GM12878 (cell line): ENCODE measurements around the gene NRXN3. TPM values are rescaled to one million over a fixed set of nuclear protein-coding genes. Genes with fewer than 3 reads are reported as not detected.

Source experiments
- ATAC-seq: fragments of 200-7000 bp; cut with Tn5 transposase; 3 replicates; pipeline ENCODE4 v1.9.1; 2020; ENCODE audit warnings: mild to moderate bottlenecking, moderate library complexity
- BruUV-seq: library from RNA; stranded (reverse); fragments of 400-500 nt; replicated peaks from 2 replicates; lab custom pipeline; 2021; lab: Mats Ljungman, UMichigan
- CTCF ChIA-PET: fragments of 300-600 bp; sonication (Branson Sonifier 250); formaldehyde crosslinking; extraction: SDS; loops from one replicate; lab custom pipeline; 2021; ENCODE audit warnings: inconsistent platforms; lab: Yijun Ruan, JAX
- POLR2A ChIA-PET: fragments of 350-600 bp; formaldehyde crosslinking; extraction: SDS; loops from one replicate; lab custom pipeline; 2021; ENCODE audit warnings: inconsistent platforms; lab: Charles Lee
- RAD21 ChIA-PET: fragments of 300-600 bp; sonication (Branson Sonifier 250); formaldehyde crosslinking; loops from one replicate; lab custom pipeline; 2023; ENCODE audit warnings: antibody characterized with exemption; ENCODE audit not compliant: unreplicated experiment; lab: Charles Lee
- SMC1A ChIA-PET: fragments of 300-600 bp; sonication (Branson Sonifier 250); formaldehyde crosslinking; loops from one replicate; lab custom pipeline; 2023; ENCODE audit not compliant: unreplicated experiment, uncharacterized antibody; lab: Charles Lee
- DNase-seq: peaks from one replicate; pipeline ENCODE4 v3.0.0-alpha.2; 2011; ENCODE audit warnings: low read depth, low spot score
- FAIRE-seq: peaks from 3 replicates; lab custom pipeline; 2011; peaks lifted over from hg19 to GRCh38; lab: Jason Lieb, UNC
- H2AFZ ChIP-seq: 2 replicates; pipeline ENCODE4 v1.6.0; 2011; ENCODE audit warnings: low read depth, low read length, control low read depth; ENCODE audit not compliant: control insufficient read depth
- H3K27ac ChIP-seq: 2 replicates; pipeline ENCODE4 v1.5.1; 2011; ENCODE audit warnings: control low read depth; ENCODE audit not compliant: control insufficient read depth, insufficient read depth
- H3K27me3 ChIP-seq, 2 experiments: replicated peaks in 1 of 2; 2 replicates each; pipeline versions ENCODE4 v1.6.0 to v1.6.1; 2011; ENCODE audit warnings: low read length in 1 of 2; ENCODE audit not compliant: control insufficient read depth in 2 of 2, insufficient read depth in 2 of 2
- H3K36me3 ChIP-seq, 2 experiments: 2 replicates each; pipeline ENCODE4 v1.5.1; 2011; ENCODE audit warnings: low read length in 1 of 2; ENCODE audit not compliant: control insufficient read depth in 2 of 2, insufficient read depth in 2 of 2
- H3K4me1 ChIP-seq: 2 replicates; pipeline ENCODE4 v1.6.1; 2011; ENCODE audit warnings: mild to moderate bottlenecking, low read length, moderate library complexity, mixed read lengths; ENCODE audit not compliant: control insufficient read depth, insufficient read depth
- H3K4me2 ChIP-seq: 2 replicates; pipeline ENCODE4 v1.6.0; 2011; ENCODE audit warnings: control low read depth; ENCODE audit not compliant: control insufficient read depth, insufficient read depth
- H3K4me3 ChIP-seq: fragments of 200-600 bp; sonication (generic); 2 replicates; pipeline ENCODE4 v1.5.1; 2016
- H3K79me2 ChIP-seq: 2 replicates; pipeline ENCODE4 v1.6.0; 2011; ENCODE audit warnings: low read length; ENCODE audit not compliant: control insufficient read depth, insufficient read depth
- H3K9ac ChIP-seq: 2 replicates; pipeline ENCODE4 v1.8.0; 2011; ENCODE audit warnings: low read length, control low read depth, mixed read lengths; ENCODE audit not compliant: control insufficient read depth, insufficient read depth
- H3K9me3 ChIP-seq: replicated peaks from 3 replicates; pipeline ENCODE4 v1.5.1; 2011; ENCODE audit warnings: mild to moderate bottlenecking, low read length; ENCODE audit not compliant: control insufficient read depth, insufficient read depth
- H4K20me1 ChIP-seq: 2 replicates; pipeline ENCODE4 v1.6.0; 2011; ENCODE audit not compliant: control insufficient read depth, insufficient read depth
- BACH1 ChIP-seq: fragments of 450-650 bp; IDR thresholded peaks from 2 replicates; pipeline ENCODE4 v1.6.1; 2017; ENCODE audit warnings: mild to moderate bottlenecking, borderline replicate concordance
- BMI1 ChIP-seq: fragments of 450-650 bp; IDR thresholded peaks from 2 replicates; pipeline ENCODE4 v1.6.1; 2016; ENCODE audit warnings: mild to moderate bottlenecking, moderate library complexity, borderline replicate concordance
- CHD1 ChIP-seq: IDR thresholded peaks from 2 replicates; pipeline ENCODE4 v1.6.1; 2012; ENCODE audit warnings: low read depth, low read length, improper control_type of control experiment
- MEF2A ChIP-seq: IDR thresholded peaks from 2 replicates; pipeline ENCODE4 v1.6.1; 2011; ENCODE audit warnings: low read depth, mild to moderate bottlenecking, low read length, moderate library complexity; ENCODE audit not compliant: insufficient read depth
- POLR2AphosphoS2 ChIP-seq: IDR thresholded peaks from 2 replicates; pipeline ENCODE4 v1.6.1; 2011; ENCODE audit warnings: low read depth, mild to moderate bottlenecking, low read length, improper control_type of control experiment, moderate library complexity
- SIN3A ChIP-seq: IDR thresholded peaks from 2 replicates; pipeline ENCODE4 v1.6.1; 2012; ENCODE audit warnings: low read depth, low read length, improper control_type of control experiment
- ZBTB33 ChIP-seq: fragments of 450-650 bp; IDR thresholded peaks from 2 replicates; pipeline ENCODE4 v1.6.1; 2017; ENCODE audit warnings: mild to moderate bottlenecking
- ZZZ3 ChIP-seq: IDR thresholded peaks from 2 replicates; pipeline ENCODE4 v1.6.1; 2011; ENCODE audit warnings: low read depth; ENCODE audit not compliant: control insufficient read depth, insufficient read length
- WGBS: methylation state at CpG from one replicate; pipeline ENCODE4 v1.1.6; 2016; ENCODE audit warnings: low lambda C conversion rate; ENCODE audit not compliant: insufficient replicate concordance, insufficient coverage; ENCODE audit errors: missing lambda C conversion rate; 5-methylcytosine and 5-hydroxymethylcytosine counted together
- in situ Hi-C: fragments of 300-500 bp; cut with MboI; formaldehyde crosslinking; loops from 9 replicates; pipeline ENCODE4 v1.14.3; 2018; ENCODE audit warnings: mixed read lengths
- intact Hi-C: fragments of 100-400 bp; cut with micrococcal nuclease; formaldehyde crosslinking; loops from one replicate; pipeline ENCODE4 v1.14.2; 2022; ENCODE audit not compliant: unreplicated experiment
- polyA plus RNA-seq, 11 experiments: library from polyadenylated mRNA; depleted of rRNA in 4 of 11; unstranded in 6 of 11; stranded (reverse) in 5 of 11; fragments of >200 nt; fragmentation: Nextera tagmentation in 4 of 11; fragmentation: Illumina TruSeq in 1 of 11; extraction: Ambion mirVana in 4 of 11; extraction: Trizol in 1 of 11; gene quantifications; 1 replicate in 1 of 11; 2 replicates in 10 of 11; pipeline versions ENCODE4 v1.2.1 to v1.2.3, GENCODE V29; 2011 to 2016; ENCODE audit warnings: inconsistent platforms in 2 of 11, missing spikeins in 2 of 11, low read depth in 1 of 11
- total RNA-seq, 4 experiments: library from RNA; depleted of rRNA in 3 of 4; stranded (reverse); fragments of >200 nt in 3 of 4; fragmentation: Illumina TruSeq in 1 of 4; extraction: Trizol in 1 of 4; gene quantifications; 2 replicates each; pipeline versions ENCODE4 v1.2.1 to v1.2.3, GENCODE V29; 2013 to 2021
- TF ChIP-seq, protein P1 (sequence below): fragments of 450-650 bp; IDR thresholded peaks from 2 replicates; pipeline ENCODE4 v1.6.1; 2017; ENCODE audit warnings: low read depth, mild to moderate bottlenecking, moderate library complexity
- TF ChIP-seq, protein P2 (sequence below): IDR thresholded peaks from 2 replicates; pipeline ENCODE4 v1.6.1; 2012; ENCODE audit warnings: mild to moderate bottlenecking, low read depth, low read length

NRXN3 gene
- total and polyA plus RNA-seq, 10 of the 15 experiments (the other 5 are each of a cell fraction or from before 2014, with no cell fraction given): 0.52 to 3.3 (median 1.4) TPM

DNA sequence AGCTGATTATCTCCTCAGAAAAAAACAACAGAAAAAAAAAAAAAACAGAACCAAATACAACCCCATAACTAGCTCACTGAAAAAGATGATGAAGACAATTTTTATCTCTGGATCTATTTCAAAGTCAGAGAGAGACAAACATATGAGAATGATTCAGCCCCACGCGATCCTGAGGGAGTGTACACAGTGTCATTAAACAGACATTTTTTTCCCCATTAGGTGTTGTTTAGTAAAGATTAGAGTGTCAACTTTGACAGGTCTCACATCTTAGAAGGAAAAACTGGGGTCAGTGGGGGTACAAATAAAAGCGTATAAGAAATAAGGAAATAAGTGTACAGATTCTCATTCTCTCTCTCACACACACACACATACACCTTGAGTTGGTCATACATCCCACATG lies 635.4 kb downstream of the NRXN3 start:
- Histone ChIP-seq H3K27me3 (no peaks in the 10 kb centered on the region), H3K27ac (no peak overlapping the region), H3K9ac (no peak overlapping the region), H3K9me3 (no peaks in the 10 kb centered on the region), H3K36me3 (no peaks in the 10 kb centered on the region), H3K4me2 (no peak overlapping the region), H3K79me2 (no peaks in the 10 kb centered on the region), H3K4me1 (no peaks in the 10 kb centered on the region), H3K4me3 (no peak overlapping the region), H2AFZ (no peak overlapping the region), H4K20me1 (no peaks in the 10 kb centered on the region)
- no peak for DNase-seq
- in situ Hi-C loops: no loop called here
- no peak for ATAC-seq
- BruUV-seq: no TSS peak
- ChIA-PET CTCF (interaction anchor here (0.6 kb wide), 1 partner anchor 24 kb away, joined by 3 read pairs; no protein-coding TSS in a partner anchor), SMC1A (no interaction called here), POLR2A (no interaction called here), RAD21 (no interaction called here)
- WGBS: 0% methylated on average over 2 of the region's 3 CpGs
- no peak for FAIRE-seq
- TF ChIP-seq POLR2AphosphoS2 (no peak), SIN3A (no peak), BMI1 (no peak), CHD1 (no peak), ZBTB33 (no peak), MEF2A (no peak), ZZZ3 (no peak), BACH1 (no peak)
- TF ChIP-seq, protein P1, sequence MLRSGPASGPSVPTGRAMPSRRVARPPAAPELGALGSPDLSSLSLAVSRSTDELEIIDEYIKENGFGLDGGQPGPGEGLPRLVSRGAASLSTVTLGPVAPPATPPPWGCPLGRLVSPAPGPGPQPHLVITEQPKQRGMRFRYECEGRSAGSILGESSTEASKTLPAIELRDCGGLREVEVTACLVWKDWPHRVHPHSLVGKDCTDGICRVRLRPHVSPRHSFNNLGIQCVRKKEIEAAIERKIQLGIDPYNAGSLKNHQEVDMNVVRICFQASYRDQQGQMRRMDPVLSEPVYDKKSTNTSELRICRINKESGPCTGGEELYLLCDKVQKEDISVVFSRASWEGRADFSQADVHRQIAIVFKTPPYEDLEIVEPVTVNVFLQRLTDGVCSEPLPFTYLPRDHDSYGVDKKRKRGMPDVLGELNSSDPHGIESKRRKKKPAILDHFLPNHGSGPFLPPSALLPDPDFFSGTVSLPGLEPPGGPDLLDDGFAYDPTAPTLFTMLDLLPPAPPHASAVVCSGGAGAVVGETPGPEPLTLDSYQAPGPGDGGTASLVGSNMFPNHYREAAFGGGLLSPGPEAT: no peak
- TF ChIP-seq, protein P2, sequence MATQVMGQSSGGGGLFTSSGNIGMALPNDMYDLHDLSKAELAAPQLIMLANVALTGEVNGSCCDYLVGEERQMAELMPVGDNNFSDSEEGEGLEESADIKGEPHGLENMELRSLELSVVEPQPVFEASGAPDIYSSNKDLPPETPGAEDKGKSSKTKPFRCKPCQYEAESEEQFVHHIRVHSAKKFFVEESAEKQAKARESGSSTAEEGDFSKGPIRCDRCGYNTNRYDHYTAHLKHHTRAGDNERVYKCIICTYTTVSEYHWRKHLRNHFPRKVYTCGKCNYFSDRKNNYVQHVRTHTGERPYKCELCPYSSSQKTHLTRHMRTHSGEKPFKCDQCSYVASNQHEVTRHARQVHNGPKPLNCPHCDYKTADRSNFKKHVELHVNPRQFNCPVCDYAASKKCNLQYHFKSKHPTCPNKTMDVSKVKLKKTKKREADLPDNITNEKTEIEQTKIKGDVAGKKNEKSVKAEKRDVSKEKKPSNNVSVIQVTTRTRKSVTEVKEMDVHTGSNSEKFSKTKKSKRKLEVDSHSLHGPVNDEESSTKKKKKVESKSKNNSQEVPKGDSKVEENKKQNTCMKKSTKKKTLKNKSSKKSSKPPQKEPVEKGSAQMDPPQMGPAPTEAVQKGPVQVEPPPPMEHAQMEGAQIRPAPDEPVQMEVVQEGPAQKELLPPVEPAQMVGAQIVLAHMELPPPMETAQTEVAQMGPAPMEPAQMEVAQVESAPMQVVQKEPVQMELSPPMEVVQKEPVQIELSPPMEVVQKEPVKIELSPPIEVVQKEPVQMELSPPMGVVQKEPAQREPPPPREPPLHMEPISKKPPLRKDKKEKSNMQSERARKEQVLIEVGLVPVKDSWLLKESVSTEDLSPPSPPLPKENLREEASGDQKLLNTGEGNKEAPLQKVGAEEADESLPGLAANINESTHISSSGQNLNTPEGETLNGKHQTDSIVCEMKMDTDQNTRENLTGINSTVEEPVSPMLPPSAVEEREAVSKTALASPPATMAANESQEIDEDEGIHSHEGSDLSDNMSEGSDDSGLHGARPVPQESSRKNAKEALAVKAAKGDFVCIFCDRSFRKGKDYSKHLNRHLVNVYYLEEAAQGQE: no peak
- TF ChIP-seq, all 136 proteins: peak for 0
- intact Hi-C loops: no loop called here
